Mesothelial cell of epicardium (in vitro differentiated cells): ENCODE results near the gene ZNF408. TPM values are rescaled to one million over a fixed set of nuclear protein-coding genes. Genes with fewer than 3 reads are reported as not detected.

Experiments used
- DNase-seq, 2 experiments: peaks; one replicate each; pipeline ENCODE4 v3.0.0; 2021; ENCODE audit warnings: low spot score in 2 of 2; ENCODE audit not compliant: unreplicated experiment in 2 of 2
- H3K27ac Mint-ChIP-seq: 2 replicates; pipeline ENCODE4 v1.8.0; 2021; ENCODE audit warnings: mixed read lengths
- H3K27me3 Mint-ChIP-seq: 2 replicates; pipeline ENCODE4 v1.8.0; 2021; ENCODE audit warnings: low read depth, mixed read lengths
- H3K36me3 Mint-ChIP-seq: 2 replicates; pipeline ENCODE4 v1.8.0; 2021; ENCODE audit warnings: mixed read lengths
- H3K4me1 Mint-ChIP-seq: 2 replicates; pipeline ENCODE4 v1.8.0; 2021; ENCODE audit warnings: mixed read lengths
- H3K4me3 Mint-ChIP-seq: 2 replicates; pipeline ENCODE4 v1.8.0; 2021; ENCODE audit warnings: mild to moderate bottlenecking, moderate library complexity, mixed read lengths
- H3K9me3 Mint-ChIP-seq: 2 replicates; pipeline ENCODE4 v1.8.0; 2021; ENCODE audit warnings: mixed read lengths
- total RNA-seq: library from RNA; stranded (reverse); gene quantifications from 3 replicates; pipeline ENCODE4 v1.2.1, GENCODE V29; 2021
- TF ChIP-seq, protein P1 (sequence below): fragments of 200-600 bp; sonication (generic); IDR thresholded peaks from one replicate; pipeline ENCODE4 v1.5.0; 2021; ENCODE audit warnings: antibody characterized with exemption; ENCODE audit not compliant: unreplicated experiment

ZNF408 gene
- total RNA-seq, 1 donor from 2014 or later, result 16.2 TPM

DNA sequence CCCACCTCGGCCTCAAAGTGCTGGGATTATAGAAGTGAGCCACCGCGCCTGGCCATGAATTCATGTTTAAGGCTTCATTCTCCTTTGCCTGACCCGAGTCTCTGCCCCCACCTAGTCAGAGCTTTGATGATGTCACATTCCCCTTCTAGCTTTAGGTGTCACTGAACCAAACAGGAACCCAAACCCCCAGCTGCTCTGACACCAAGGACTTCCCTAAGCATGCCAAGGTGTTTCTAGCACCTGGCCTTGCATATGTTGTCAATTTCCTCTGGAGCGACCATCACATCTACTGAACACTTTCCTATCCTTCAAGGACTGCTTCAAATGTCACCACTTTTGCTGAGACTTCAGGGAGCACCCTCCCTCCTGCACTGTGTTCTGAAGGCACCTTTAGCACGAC is 20.5 kb downstream of the ZNF408 start:
- no peaks in the 10 kb centered on the region for H3K36me3 Mint-ChIP-seq
- no peaks in the 10 kb centered on the region for H3K9me3 Mint-ChIP-seq
- no peak overlapping the region for H3K4me3 Mint-ChIP-seq
- H3K27ac Mint-ChIP-seq, result no peak overlapping the region
- TF ChIP-seq, protein P1, sequence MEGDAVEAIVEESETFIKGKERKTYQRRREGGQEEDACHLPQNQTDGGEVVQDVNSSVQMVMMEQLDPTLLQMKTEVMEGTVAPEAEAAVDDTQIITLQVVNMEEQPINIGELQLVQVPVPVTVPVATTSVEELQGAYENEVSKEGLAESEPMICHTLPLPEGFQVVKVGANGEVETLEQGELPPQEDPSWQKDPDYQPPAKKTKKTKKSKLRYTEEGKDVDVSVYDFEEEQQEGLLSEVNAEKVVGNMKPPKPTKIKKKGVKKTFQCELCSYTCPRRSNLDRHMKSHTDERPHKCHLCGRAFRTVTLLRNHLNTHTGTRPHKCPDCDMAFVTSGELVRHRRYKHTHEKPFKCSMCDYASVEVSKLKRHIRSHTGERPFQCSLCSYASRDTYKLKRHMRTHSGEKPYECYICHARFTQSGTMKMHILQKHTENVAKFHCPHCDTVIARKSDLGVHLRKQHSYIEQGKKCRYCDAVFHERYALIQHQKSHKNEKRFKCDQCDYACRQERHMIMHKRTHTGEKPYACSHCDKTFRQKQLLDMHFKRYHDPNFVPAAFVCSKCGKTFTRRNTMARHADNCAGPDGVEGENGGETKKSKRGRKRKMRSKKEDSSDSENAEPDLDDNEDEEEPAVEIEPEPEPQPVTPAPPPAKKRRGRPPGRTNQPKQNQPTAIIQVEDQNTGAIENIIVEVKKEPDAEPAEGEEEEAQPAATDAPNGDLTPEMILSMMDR, result no peak
- DNase-seq, result no peak
- H3K4me1 Mint-ChIP-seq, result no peaks in the 10 kb centered on the region
- no peaks in the 10 kb centered on the region for H3K27me3 Mint-ChIP-seq

DNA sequence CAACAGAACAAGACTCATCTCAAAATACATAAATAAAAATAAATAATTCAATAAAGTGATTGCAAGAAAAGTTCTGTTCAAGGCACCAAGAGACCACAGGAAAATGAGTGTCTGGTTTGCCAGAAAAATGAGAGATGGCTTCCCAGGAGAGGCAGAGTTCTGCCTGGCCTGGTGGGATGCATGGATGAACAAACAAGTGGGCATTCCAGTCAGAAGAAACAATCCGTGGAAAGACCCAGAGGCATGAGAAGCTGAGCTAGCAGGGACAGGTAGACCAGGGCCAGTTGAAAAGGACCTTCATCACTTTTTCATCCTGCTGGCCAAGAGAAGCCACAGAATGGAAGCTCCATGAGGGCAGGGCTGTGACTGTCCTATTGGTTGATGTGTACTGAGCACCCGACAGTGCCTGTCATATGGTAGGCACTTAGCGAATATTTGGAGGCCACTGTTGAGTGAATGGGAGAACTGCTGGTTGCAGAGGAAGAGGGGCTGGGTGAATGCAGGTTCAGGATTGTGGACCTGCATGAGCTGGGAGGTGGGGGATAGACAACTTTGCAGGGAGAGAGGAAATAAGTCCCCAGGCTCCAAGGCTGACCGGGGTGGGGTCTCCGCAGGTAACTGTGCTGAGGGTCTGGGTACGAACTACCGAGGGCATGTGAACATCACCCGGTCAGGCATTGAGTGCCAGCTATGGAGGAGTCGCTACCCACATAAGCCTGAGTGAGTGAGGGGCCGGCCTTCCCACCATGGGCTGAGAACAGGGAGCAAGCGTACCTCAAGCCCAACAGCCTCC is 21.9 kb downstream of the ZNF408 start:
- TF ChIP-seq, protein P1, result no peak
- H3K9me3 Mint-ChIP-seq, result no peaks in the 10 kb centered on the region
- H3K36me3 Mint-ChIP-seq, result no peaks in the 10 kb centered on the region
- H3K27ac Mint-ChIP-seq, result no peak overlapping the region
- H3K27me3 Mint-ChIP-seq, result no peaks in the 10 kb centered on the region
- no peak overlapping the region for H3K4me3 Mint-ChIP-seq
- no peaks in the 10 kb centered on the region for H3K4me1 Mint-ChIP-seq
- no peak for DNase-seq

DNA sequence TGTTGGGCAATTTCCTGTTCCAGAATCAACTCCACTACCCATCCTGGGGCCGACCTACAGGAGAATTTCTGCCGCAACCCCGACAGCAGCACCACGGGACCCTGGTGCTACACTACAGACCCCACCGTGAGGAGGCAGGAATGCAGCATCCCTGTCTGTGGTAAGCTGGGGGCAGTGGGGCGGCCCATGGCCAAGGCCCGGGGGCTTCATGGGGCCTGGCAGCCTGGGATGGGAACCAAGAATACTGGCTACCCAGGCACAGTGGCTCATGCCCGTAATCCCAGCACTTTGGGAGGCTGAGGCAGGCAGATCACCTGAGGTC is 22.5 kb downstream of the ZNF408 start:
- H3K27ac Mint-ChIP-seq, result no peak overlapping the region
- no peaks in the 10 kb centered on the region for H3K9me3 Mint-ChIP-seq
- no peaks in the 10 kb centered on the region for H3K4me1 Mint-ChIP-seq
- H3K27me3 Mint-ChIP-seq, result no peaks in the 10 kb centered on the region
- no peaks in the 10 kb centered on the region for H3K36me3 Mint-ChIP-seq
- TF ChIP-seq, protein P1, result no peak
- no peak for DNase-seq
- H3K4me3 Mint-ChIP-seq, result no peak overlapping the region

DNA sequence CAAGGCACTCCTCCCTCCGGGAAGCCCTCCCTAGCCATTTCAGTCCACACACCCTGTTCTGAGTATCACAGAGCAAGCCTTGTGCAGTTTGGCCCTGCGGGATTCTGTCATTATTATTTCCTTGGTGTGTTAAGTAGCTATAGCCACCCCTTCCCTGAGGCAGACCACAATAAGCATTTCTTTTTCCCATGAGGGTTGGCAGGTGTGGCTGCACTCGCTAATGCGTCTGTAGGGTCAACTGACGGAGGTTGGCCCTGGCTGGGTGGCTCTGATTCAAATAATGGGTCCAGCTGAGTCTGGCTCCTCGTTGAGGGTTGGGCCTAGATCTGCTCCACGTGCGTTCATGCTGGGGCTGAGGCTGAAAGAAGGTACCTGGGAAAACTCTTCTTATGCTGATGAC is 23.3 kb downstream of the ZNF408 start:
- Mint-ChIP-seq H3K27me3 (no peaks in the 10 kb centered on the region), H3K4me1 (no peaks in the 10 kb centered on the region), H3K9me3 (no peaks in the 10 kb centered on the region), H3K4me3 (no peak overlapping the region), H3K36me3 (no peaks in the 10 kb centered on the region), H3K27ac (no peak overlapping the region)
- TF ChIP-seq, protein P1, result no peak
- DNase-seq, result no peak

DNA sequence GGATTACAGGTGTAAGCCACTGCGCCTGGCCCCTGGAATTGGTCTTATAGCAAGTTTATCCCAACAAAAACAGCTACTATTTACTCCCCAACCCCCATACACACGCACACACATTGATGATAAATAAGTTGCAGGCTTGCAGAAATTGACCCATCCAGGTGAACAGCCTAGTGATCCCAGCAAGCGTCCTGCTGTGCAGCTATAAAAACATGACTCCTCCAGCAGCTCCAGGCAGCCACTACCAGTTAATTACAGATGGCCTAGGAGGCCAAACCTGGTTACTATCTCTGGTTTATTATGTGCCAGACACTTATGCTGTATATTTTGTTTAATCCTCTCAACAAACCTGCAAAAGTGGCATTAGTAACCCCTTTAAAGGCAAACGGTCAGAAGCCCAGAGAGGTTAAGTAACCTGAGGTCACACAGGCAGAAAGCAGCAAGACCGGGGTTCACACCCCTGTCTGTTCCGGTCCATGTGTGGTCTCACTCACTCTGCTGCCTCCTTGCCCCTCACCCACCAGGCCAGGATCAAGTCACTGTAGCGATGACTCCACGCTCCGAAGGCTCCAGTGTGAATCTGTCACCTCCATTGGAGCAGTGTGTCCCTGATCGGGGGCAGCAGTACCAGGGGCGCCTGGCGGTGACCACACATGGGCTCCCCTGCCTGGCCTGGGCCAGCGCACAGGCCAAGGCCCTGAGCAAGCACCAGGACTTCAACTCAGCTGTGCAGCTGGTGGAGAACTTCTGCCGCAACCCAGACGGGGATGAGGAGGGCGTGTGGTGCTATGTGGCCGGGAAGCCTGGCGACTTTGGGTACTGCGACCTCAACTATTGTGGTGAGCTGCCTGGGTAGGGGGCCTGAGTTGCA is 24.7 kb downstream of the ZNF408 start:
- Mint-ChIP-seq H3K27me3 (no peaks in the 10 kb centered on the region), H3K4me3 (no peak overlapping the region), H3K36me3 (no peaks in the 10 kb centered on the region), H3K9me3 (no peaks in the 10 kb centered on the region), H3K27ac (no peak overlapping the region), H3K4me1 (no peaks in the 10 kb centered on the region)
- DNase-seq, result no peak
- TF ChIP-seq, protein P1, result no peak
